ENCODE measurements around the gene FIBP.
"Not testable (repeated sequence)": the region's sequence is repeated elsewhere in the genome, so short reads cannot be mapped to it uniquely, and the experiment has no call there.

The FIBP gene

GRCh38 chr11:65894034-65894591, 5.8 kb upstream of the FIBP start:
- H3K4me3 ChIP-seq (ENCODE audit: low read length) = no peak overlapping the region
- no peak for DNase-seq (ENCODE audit: low read depth)
- TF ChIP-seq CTCF (conservative IDR thresholded peaks at IDR 0.05; ENCODE audit: low read depth, low read length) = no peak

GRCh38 chr11:65892661-65893317, 4.5 kb upstream of the FIBP start:
- DNase-seq (ENCODE audit: low read depth) = no peak
- H3K4me3 ChIP-seq (ENCODE audit: low read length) = no peak overlapping the region

GRCh38 chr11:65892137-65892540, 3.9 kb upstream of the FIBP start:
- not testable (repeated sequence) for DNase-seq (ENCODE audit: low read depth)
- H3K4me3 ChIP-seq (ENCODE audit: low read length) = peak overlapping the region; percentile 67

More at GRCh38 chr11:65892661-65893317, 4.5 kb upstream of the FIBP start:
- no peak for TF ChIP-seq CTCF (conservative IDR thresholded peaks at IDR 0.05; ENCODE audit: low read depth, low read length)

GRCh38 chr11:65891219-65892136, 3.2 kb upstream of the FIBP start:
- DNase-seq (ENCODE audit: low read depth) = no peak
- peak overlapping the region; percentile 67 for H3K4me3 ChIP-seq (ENCODE audit: low read length)
- TF ChIP-seq CTCF (conservative IDR thresholded peaks at IDR 0.05; ENCODE audit: low read depth, low read length) = peak; percentile 34

DNA sequence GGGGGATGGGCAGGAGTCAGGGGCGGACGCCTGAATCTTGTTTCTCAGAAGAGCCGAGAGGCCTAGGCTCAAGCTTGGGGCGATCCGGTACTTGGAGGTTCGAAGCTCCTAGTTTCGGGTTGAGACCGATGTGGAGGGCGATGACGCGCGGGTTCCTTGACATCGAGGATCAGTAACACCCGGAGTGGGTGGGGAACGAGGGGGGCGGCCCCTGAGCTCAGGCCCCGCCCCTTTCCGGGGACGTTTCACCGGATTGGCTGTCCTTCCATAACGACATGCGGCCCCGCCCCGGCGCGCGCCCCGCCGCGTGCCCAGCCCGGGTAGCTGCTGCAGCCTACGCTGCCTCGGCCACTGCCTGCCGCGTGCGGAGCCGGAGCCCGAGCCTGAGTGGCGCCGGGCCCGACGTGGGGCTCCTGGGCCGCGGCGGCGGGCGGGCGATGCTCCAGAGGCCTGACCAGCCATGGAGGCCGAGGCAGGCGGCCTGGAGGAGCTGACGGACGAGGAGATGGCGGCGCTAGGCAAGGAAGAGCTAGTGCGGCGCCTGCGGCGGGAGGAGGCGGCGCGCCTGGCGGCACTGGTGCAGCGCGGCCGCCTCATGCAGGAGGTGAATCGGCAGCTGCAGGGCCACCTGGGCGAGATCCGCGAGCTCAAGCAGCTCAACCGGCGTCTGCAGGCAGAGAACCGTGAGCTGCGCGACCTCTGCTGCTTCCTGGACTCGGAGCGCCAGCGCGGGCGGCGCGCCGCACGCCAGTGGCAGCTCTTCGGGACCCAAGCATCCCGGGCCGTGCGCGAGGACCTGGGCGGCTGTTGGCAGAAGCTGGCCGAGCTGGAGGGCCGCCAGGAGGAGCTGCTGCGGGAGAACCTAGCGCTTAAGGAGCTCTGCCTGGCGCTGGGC, 2.3 kb upstream of the FIBP start, which contains the start of gene CCDC85B:
TSS of gene CCDC85B (plus strand) at position 350 of the 895 bp plus-strand sequence. CDS start at position 461, 111 bp downstream.
- peak; percentile 17 for TF ChIP-seq CTCF (conservative IDR thresholded peaks at IDR 0.05; ENCODE audit: low read depth, low read length)
- peak; percentile 68 for DNase-seq (ENCODE audit: low read depth)
- peak within 1 kb of the TSS; percentile 68 for H3K4me3 ChIP-seq (ENCODE audit: low read length)

DNA sequence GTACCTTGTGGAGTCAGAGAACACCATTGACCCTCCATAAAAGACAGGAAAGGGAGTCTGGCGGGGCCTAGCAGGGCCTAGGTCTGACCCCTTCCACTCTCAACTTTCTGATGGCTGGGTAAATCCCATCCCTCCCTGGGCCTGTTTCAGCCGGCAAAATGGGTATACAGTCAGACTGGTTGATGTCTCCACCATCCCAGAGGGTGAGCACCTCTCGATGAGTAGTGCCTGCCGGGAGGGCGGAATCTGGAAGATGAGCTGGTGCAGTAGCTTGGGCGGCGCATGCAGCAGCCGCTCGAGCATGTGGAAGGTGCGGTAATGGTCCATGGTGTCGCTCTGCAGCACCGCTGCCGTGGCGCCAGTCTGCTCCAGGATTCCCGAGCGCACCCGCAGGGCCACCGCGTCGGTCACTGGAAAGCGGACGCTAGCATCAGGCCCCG, 528 bp downstream of the FIBP start:
- TF ChIP-seq CTCF (conservative IDR thresholded peaks at IDR 0.05; ENCODE audit: low read depth, low read length) = no peak
- no peak for DNase-seq (ENCODE audit: low read depth)
- peak overlapping the region; percentile 85 for H3K4me3 ChIP-seq (ENCODE audit: low read length)
